Measurements from ENCODE around the gene SLC28A3. TPM values are rescaled to one million over a fixed set of nuclear protein-coding genes. Genes with fewer than 3 reads are reported as not detected.

The SLC28A3 gene
- total RNA-seq, 1 experiment from 2014 or later = not detected

DNA sequence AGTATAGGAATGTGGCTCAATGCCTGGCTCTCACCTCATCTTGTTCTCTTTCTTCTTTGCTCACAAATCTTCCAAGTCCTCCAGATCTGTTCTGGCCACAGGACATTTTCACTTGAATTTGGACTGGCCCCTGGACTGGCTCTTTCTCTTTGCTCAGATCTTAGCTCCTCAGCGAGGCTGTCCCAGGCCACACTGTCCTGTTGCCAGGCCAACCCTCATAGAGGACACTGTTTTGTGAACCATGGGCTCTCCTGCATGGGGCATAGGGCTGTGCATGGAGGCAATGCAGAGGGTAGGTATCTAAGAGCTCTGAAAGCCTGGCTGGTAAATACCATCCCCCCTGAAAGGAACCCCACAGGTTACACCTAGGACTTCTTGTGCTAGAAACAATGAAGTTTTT, 13.5 kb upstream of the SLC28A3 start:
- no peak for ATAC-seq
- H3K9me3 Mint-ChIP-seq = peaks cover 3% of the 10 kb centered on the region
- ChIA-PET CTCF (no interaction called here), POLR2A (no interaction called here)
- no peak for TF ChIP-seq ZNF396 (CRISPR knock-in tag; IDR thresholded peaks at IDR 0.05; ENCODE audit: borderline replicate concordance)
- TF ChIP-seq OVOL2 (CRISPR knock-in tag; IDR thresholded peaks at IDR 0.05; ENCODE audit: borderline replicate concordance) = no peak
- TF ChIP-seq, protein P1, sequence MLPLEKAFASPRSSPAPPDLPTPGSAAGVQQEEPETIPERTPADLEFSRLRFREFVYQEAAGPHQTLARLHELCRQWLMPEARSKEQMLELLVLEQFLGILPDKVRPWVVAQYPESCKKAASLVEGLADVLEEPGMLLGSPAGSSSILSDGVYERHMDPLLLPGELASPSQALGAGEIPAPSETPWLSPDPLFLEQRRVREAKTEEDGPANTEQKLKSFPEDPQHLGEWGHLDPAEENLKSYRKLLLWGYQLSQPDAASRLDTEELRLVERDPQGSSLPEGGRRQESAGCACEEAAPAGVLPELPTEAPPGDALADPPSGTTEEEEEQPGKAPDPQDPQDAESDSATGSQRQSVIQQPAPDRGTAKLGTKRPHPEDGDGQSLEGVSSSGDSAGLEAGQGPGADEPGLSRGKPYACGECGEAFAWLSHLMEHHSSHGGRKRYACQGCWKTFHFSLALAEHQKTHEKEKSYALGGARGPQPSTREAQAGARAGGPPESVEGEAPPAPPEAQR (CRISPR knock-in tag; IDR thresholded peaks at IDR 0.05) = no peak
- TF ChIP-seq GABPB1 (CRISPR knock-in tag; IDR thresholded peaks at IDR 0.05) = no peak
- TF ChIP-seq, protein P2, sequence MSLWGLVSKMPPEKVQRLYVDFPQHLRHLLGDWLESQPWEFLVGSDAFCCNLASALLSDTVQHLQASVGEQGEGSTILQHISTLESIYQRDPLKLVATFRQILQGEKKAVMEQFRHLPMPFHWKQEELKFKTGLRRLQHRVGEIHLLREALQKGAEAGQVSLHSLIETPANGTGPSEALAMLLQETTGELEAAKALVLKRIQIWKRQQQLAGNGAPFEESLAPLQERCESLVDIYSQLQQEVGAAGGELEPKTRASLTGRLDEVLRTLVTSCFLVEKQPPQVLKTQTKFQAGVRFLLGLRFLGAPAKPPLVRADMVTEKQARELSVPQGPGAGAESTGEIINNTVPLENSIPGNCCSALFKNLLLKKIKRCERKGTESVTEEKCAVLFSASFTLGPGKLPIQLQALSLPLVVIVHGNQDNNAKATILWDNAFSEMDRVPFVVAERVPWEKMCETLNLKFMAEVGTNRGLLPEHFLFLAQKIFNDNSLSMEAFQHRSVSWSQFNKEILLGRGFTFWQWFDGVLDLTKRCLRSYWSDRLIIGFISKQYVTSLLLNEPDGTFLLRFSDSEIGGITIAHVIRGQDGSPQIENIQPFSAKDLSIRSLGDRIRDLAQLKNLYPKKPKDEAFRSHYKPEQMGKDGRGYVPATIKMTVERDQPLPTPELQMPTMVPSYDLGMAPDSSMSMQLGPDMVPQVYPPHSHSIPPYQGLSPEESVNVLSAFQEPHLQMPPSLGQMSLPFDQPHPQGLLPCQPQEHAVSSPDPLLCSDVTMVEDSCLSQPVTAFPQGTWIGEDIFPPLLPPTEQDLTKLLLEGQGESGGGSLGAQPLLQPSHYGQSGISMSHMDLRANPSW (CRISPR knock-in tag; conservative IDR thresholded peaks at IDR 0.05; ENCODE audit: low read depth) = no peak
- TF ChIP-seq PRRX2 (CRISPR knock-in tag; IDR thresholded peaks at IDR 0.05) = no peak
- no peak for TF ChIP-seq NR3C1 (CRISPR knock-in tag; conservative IDR thresholded peaks at IDR 0.05; ENCODE audit: low read depth)
- TF ChIP-seq NFYB (CRISPR knock-in tag; conservative IDR thresholded peaks at IDR 0.05; ENCODE audit: low read depth) = no peak
- TF ChIP-seq, protein P3, sequence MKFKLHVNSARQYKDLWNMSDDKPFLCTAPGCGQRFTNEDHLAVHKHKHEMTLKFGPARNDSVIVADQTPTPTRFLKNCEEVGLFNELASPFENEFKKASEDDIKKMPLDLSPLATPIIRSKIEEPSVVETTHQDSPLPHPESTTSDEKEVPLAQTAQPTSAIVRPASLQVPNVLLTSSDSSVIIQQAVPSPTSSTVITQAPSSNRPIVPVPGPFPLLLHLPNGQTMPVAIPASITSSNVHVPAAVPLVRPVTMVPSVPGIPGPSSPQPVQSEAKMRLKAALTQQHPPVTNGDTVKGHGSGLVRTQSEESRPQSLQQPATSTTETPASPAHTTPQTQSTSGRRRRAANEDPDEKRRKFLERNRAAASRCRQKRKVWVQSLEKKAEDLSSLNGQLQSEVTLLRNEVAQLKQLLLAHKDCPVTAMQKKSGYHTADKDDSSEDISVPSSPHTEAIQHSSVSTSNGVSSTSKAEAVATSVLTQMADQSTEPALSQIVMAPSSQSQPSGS (CRISPR knock-in tag; IDR thresholded peaks at IDR 0.05; ENCODE audit: borderline replicate concordance, low read depth) = no peak
- TF ChIP-seq GRHL2 (CRISPR knock-in tag; IDR thresholded peaks at IDR 0.05; ENCODE audit: insufficient replicate concordance, severe bottlenecking) = no peak
- TF ChIP-seq HMGA2 (CRISPR knock-in tag; IDR thresholded peaks at IDR 0.05) = no peak
- TF ChIP-seq CBFB (CRISPR knock-in tag; IDR thresholded peaks at IDR 0.05; ENCODE audit: low read depth) = no peak
- TF ChIP-seq KAT7 (CRISPR knock-in tag; IDR thresholded peaks at IDR 0.05; ENCODE audit: borderline replicate concordance) = no peak
- H3K4me3 Mint-ChIP-seq = no peak overlapping the region
- H3K4me1 Mint-ChIP-seq = peaks cover 10% of the 10 kb centered on the region
- H3K27me3 Mint-ChIP-seq (ENCODE audit: low read depth) = no peaks in the 10 kb centered on the region
- no peaks in the 10 kb centered on the region for H3K36me3 Mint-ChIP-seq
- H3K27ac Mint-ChIP-seq = no peak overlapping the region
- DNase-seq (ENCODE audit: low spot score) = no peak

DNA sequence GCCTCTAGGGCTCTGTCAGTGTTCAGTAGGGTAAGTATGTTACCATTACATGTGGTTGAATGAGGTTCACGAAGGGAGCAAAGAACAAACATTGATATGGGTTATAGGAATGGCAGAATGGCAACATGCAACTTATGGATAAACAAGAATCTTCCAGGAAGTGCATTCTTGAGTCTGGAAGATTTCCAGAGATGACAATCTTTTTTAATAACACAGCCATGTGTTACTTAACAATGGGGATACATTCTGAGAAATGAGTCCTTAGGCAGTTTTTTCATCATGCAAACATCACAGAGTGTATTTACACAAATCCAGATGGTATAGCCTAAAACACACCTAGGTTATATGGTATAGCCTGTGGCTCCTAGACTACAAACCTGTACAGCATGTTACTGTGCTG, 9.1 kb upstream of the SLC28A3 start:
- no peaks in the 10 kb centered on the region for H3K27me3 Mint-ChIP-seq (ENCODE audit: low read depth)
- CTCF ChIA-PET = no interaction called here
- ATAC-seq (no peak), DNase-seq (ENCODE audit: low spot score) (no peak)
- no peak overlapping the region for H3K27ac Mint-ChIP-seq
- H3K4me1 Mint-ChIP-seq = no peaks in the 10 kb centered on the region
- no peak overlapping the region for H3K4me3 Mint-ChIP-seq
- no peaks in the 10 kb centered on the region for H3K36me3 Mint-ChIP-seq
- peaks cover 11% of the 10 kb centered on the region for H3K9me3 Mint-ChIP-seq
- POLR2A ChIA-PET = no interaction called here
- TF ChIP-seq TCF7 (CRISPR knock-in tag; IDR thresholded peaks at IDR 0.05; ENCODE audit: low read depth) (no peak), FOXP1 (CRISPR knock-in tag; IDR thresholded peaks at IDR 0.05; ENCODE audit: borderline replicate concordance) (no peak), ZNF232 (CRISPR knock-in tag; IDR thresholded peaks at IDR 0.05) (no peak)
- TF ChIP-seq, protein P4, sequence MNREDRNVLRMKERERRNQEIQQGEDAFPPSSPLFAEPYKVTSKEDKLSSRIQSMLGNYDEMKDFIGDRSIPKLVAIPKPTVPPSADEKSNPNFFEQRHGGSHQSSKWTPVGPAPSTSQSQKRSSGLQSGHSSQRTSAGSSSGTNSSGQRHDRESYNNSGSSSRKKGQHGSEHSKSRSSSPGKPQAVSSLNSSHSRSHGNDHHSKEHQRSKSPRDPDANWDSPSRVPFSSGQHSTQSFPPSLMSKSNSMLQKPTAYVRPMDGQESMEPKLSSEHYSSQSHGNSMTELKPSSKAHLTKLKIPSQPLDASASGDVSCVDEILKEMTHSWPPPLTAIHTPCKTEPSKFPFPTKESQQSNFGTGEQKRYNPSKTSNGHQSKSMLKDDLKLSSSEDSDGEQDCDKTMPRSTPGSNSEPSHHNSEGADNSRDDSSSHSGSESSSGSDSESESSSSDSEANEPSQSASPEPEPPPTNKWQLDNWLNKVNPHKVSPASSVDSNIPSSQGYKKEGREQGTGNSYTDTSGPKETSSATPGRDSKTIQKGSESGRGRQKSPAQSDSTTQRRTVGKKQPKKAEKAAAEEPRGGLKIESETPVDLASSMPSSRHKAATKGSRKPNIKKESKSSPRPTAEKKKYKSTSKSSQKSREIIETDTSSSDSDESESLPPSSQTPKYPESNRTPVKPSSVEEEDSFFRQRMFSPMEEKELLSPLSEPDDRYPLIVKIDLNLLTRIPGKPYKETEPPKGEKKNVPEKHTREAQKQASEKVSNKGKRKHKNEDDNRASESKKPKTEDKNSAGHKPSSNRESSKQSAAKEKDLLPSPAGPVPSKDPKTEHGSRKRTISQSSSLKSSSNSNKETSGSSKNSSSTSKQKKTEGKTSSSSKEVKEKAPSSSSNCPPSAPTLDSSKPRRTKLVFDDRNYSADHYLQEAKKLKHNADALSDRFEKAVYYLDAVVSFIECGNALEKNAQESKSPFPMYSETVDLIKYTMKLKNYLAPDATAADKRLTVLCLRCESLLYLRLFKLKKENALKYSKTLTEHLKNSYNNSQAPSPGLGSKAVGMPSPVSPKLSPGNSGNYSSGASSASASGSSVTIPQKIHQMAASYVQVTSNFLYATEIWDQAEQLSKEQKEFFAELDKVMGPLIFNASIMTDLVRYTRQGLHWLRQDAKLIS (CRISPR knock-in tag; IDR thresholded peaks at IDR 0.05; ENCODE audit: borderline replicate concordance) = no peak
- TF ChIP-seq, protein P5, sequence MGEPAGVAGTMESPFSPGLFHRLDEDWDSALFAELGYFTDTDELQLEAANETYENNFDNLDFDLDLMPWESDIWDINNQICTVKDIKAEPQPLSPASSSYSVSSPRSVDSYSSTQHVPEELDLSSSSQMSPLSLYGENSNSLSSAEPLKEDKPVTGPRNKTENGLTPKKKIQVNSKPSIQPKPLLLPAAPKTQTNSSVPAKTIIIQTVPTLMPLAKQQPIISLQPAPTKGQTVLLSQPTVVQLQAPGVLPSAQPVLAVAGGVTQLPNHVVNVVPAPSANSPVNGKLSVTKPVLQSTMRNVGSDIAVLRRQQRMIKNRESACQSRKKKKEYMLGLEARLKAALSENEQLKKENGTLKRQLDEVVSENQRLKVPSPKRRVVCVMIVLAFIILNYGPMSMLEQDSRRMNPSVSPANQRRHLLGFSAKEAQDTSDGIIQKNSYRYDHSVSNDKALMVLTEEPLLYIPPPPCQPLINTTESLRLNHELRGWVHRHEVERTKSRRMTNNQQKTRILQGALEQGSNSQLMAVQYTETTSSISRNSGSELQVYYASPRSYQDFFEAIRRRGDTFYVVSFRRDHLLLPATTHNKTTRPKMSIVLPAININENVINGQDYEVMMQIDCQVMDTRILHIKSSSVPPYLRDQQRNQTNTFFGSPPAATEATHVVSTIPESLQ (CRISPR knock-in tag; IDR thresholded peaks at IDR 0.05) = no peak
- TF ChIP-seq, protein P6, sequence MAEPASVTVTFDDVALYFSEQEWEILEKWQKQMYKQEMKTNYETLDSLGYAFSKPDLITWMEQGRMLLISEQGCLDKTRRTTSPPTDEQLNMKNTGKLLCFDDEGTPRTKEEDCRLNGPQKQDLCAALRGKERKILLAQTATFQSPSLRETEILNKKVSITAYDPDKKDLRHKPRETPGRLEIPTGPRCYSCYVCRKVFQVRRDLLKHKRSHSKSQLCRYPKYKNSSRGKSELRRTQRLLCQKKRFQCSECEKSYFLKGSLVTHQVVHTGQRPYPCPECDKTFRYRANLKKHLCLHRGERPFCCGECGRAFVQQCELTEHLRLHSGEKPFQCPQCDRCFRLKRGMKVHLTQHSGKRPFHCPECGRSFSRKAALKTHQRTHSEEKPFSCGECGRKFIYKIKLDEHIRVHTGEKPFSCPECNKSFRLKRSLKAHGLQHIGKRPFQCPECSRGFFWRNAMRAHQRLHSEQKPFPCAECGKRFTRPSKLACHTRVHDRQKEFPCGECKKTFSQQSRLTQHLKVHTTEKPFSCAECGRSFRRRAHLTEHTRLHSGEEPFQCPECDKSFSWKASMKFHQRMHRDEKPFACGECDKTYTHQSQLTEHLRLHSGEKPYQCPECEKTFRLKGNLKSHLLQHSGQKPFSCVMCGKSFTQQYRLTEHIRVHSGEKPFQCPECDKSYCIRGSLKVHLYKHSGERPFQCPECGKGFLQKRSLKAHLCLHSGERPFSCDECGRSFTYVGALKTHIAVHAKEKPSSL (CRISPR knock-in tag; conservative IDR thresholded peaks at IDR 0.05) = no peak
- TF ChIP-seq, protein P7, sequence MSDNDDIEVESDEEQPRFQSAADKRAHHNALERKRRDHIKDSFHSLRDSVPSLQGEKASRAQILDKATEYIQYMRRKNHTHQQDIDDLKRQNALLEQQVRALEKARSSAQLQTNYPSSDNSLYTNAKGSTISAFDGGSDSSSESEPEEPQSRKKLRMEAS (CRISPR knock-in tag; IDR thresholded peaks at IDR 0.05) = no peak
- TF ChIP-seq, protein P8, sequence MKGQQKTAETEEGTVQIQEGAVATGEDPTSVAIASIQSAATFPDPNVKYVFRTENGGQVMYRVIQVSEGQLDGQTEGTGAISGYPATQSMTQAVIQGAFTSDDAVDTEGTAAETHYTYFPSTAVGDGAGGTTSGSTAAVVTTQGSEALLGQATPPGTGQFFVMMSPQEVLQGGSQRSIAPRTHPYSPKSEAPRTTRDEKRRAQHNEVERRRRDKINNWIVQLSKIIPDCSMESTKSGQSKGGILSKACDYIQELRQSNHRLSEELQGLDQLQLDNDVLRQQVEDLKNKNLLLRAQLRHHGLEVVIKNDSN (CRISPR knock-in tag; IDR thresholded peaks at IDR 0.05) = no peak

Measured in WTC11 (cell line).